HG03342 (cell line): ENCODE measurements around the gene FAM3A.

Experiments used
- ATAC-seq: cut with Tn5 transposase; IDR thresholded peaks from one replicate; pipeline ENCODE4 v1.9.1; 2021; ENCODE audit warnings: mild to moderate bottlenecking, moderate library complexity; ENCODE audit not compliant: unreplicated experiment

FAM3A gene

GRCh38 chrX:154534526-154535322, 18.7 kb upstream of the FAM3A start:
- ATAC-seq: peak; percentile 86

GRCh38 chrX:154532690-154533089, 16.7 kb upstream of the FAM3A start:
- ATAC-seq: no peak

DNA sequence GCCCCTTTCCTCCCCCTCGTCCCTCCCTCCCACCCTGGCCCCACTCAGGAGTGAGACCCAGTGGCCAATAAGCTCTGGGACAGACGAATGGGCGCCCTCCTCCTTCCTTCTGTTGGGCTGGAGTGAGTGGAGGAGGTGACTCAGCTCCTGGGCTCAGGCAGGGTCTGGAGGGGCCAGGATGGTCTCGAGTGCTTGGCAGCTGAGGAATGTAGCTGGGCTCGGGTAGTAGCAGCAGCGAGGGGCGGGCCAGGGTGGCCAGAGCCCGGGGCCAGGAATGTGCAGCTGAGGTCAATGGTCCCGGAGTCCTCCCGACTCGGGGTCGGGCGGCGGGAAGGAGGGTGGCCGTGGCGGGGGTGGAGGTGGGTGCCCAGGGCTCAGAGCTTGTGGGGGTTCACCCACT, 15.6 kb upstream of the FAM3A start:
- ATAC-seq: no peak

DNA sequence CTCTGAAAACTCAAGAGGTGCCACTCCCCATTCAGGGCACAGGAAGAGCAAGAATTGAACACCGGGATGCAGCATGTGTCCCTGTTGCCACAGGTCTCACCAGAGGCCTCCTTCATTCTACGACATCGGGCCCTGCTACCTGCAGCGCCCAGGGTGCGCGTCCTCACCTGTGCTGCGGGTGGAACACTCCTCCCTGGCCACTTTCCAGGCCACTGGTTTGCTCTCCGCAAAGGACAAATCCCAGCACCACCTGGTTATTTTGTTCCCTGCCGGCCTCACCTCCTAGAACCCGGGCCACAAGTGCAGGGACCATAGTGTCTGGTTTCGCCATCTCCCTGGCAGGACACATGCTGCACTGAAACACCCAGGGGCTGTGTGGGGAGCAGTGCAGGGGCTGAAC, 14.3 kb upstream of the FAM3A start:
- no peak for ATAC-seq

GRCh38 chrX:154529206-154529612, 13.2 kb upstream of the FAM3A start:
- no peak for ATAC-seq

- ATAC-seq: no peak
These were observed 11.1 kb upstream of the FAM3A start for GRCh38 chrX:154526901-154527675.

DNA sequence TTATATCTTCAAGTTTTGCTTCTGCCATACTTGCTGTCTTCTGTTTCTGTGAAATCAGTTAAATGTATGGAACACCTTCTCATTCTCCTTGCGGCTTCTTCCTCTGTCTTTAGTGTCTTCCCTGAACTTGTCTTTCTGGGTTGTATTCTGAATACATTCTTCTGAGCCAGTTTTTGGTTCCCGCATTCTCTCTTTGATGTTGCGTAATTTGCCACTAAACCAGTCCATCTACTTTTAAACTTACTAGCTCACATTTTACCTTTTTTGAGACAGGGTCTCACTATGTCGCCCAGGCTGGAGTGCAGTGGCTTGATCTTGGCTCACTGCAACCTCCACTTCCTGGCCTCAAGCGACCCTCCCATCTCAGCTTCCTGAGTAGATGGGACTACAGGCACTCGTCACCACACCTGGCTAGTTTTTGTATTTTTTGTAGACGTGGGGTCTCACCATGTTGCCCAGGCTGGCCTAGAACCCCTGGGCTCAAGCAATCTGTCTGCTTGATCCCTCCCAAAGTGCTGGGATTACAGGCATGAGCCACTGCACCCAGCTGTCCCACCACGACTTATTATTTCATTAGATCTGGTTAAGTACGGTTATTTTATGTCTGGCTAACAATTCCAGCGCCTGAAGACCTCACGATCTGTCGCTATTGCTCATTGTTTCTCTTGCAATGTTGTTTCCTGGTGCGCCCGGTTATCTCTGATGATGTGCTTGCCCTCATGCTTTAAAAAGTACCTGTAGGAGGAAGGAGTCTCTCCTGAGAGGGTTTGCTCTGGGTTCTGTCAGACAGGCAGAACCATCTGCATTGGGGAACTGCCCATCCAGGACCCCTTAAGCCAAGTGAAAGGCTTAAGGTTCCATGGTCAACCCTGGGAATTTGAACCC, 9.8 kb upstream of the FAM3A start:
- no peak for ATAC-seq

GRCh38 chrX:154519389-154519788, 3.4 kb upstream of the FAM3A start:
- no peak for ATAC-seq

DNA sequence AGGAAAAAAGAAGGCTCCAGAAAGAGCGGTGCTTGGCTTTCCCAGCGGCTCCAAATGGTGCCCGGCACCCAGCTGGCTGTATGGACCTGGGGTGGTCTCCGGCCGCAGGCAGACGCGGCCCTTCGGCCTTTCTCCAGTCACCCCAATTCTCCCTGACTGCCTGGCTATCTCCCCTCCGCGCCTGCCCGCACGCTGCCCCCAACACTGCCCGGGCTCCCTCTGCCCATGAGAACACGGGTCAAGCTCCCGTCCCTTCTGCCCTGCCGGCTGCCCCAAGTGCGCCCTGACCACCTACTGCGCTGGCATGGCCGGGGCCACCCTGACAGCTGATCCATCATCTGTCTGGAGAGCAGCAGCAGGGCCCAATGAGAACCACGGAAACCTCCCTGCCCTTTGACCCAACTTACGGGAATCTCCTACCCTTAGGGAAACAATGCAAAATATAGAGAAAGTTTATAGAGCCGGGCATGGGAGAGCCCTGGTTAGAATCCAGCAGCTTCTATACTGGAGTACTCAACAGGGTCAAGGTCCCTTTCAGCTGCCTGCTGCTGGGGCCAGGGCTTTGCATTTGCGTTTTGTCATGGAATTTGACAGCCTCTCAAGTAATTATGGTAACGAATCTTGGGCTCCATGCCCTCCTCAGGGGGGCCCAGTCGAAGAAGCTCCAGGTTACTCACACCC, 1.2 kb upstream of the FAM3A start:
- no peak for ATAC-seq

- ATAC-seq: no peak
These were observed 646 bp upstream of the FAM3A start for GRCh38 chrX:154516656-154517100.

DNA sequence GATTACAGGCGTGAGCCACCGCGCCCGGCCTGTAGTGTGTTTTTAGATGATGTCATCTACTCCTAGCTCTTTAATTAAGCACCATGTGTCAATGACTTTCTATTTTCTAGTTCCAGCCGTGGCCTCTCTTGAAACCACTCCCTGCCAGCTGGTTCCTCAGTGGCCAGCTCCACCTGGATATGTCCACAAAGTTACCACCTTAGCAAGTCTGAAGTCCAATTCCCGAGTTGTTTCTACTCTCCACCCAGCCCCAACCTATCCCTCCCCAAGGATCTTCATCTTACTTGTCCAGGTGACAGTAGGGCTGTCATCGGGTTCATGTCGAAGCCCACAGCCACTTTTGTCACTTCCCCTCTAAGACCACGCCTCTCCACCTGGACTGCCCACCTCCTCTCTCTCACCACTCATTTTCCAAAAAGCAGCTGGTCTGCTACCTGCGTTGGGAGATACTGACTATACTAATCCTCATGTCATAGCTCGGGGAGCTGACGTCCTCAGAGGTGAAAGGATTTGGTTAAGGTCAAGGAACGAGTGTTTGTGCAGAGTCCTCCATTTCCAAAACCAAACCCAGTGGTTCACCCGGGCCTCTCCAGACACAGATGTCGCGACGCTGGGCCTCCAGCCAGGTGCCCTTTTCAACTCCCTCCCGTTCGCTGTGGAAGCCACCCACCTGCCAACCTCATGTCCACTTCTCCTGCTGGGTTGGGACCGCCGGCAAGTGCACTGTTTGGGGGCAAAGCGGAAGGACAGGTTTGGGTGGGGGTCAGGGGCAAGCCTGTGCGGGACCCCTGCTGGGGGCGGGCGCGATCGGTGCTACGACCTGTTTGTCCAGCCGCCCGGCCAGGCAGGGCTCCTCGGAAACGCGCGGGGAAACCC, 704 bp downstream of the FAM3A start:
- peak; percentile 13 for ATAC-seq

DNA sequence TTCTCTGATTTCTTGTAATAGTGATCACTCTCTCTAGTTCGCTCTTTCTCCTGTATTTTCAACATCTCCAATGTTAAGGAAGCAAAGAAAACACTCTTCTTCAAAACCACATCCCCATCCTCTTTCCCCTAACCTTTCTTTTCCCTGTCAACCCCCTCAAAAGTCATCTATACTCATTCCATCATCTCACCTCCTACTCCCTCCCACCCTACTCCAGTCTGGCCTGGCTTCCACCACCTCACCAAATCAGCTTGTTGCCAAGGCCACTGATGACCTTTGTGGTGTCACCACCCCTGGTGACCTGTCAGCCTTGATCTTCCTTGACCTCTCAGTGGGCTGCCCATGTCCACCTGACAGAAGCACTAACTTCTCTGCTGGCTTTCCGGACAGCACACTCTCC, 2.3 kb downstream of the FAM3A start:
- no peak for ATAC-seq

DNA sequence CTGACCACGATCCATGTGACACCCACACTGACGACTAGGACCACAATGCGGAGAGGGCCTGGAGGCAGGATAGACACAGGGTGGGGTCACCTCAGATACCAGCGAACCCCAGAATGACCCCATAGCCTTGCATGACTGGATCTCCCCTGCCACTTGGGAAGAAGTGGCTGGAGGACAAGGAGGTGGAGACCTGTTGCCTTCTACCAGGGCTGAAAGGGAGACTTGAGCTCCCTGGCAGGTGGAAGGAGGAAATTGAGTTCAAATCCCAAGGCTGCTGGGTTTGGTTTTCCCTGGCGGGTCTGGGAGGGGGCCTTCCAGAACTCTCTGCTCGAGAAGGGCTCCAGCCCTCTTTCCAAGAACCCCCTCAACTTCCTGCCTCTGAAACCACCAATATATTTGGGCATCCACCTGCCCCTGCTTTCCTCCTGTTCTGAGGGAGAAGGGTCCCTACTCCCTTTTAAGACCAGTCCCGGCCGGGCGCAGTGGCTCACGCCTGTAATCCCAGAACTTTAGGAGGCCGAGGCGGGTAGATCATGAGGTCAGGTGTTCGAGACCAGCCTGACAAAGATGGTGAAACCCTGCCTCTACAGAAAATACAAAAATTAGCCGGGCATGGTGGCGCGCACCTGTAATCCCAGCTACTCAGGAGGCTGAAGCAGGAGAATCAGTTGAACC, 3.0 kb downstream of the FAM3A start:
- no peak for ATAC-seq

GRCh38 chrX:154511761-154512160, 4.3 kb downstream of the FAM3A start:
- ATAC-seq: no peak

DNA sequence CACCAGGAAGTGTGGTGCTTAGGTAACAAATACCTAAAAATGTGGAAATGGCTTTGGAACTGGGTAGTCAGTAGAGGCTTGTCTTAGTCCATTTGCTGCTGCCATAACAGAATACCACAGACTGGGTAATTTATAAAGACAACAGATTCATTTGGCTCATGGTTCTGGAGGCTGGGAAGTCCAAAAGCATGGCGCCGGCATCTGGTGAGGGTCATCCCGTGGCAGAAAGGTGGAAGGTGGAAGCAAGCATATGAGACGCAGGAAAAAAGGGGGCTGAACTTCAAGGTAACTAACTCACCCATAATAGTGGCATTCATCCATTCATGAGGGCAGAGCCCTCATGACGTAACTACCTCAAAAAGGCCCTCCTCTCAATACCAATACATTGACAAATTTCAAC, 6.6 kb downstream of the FAM3A start:
- no peak for ATAC-seq

DNA sequence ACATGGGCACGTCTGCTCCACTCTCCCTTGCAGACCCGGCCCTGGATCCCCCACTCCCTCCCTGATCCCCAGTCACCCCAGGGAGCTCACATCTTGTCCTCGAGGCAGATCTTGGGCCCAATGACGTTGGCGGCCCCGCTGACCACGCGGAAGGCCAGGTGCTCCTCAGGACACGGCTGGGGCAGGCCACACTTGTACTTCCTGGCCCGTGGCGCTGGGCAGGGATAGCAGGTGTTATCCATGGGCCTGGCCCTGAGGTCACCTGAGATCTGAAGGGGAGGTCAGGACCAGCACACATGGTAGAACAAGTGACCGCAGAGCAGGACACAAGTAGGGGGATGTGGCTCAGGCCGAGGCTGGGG, 7.7 kb downstream of the FAM3A start:
- ATAC-seq: no peak

DNA sequence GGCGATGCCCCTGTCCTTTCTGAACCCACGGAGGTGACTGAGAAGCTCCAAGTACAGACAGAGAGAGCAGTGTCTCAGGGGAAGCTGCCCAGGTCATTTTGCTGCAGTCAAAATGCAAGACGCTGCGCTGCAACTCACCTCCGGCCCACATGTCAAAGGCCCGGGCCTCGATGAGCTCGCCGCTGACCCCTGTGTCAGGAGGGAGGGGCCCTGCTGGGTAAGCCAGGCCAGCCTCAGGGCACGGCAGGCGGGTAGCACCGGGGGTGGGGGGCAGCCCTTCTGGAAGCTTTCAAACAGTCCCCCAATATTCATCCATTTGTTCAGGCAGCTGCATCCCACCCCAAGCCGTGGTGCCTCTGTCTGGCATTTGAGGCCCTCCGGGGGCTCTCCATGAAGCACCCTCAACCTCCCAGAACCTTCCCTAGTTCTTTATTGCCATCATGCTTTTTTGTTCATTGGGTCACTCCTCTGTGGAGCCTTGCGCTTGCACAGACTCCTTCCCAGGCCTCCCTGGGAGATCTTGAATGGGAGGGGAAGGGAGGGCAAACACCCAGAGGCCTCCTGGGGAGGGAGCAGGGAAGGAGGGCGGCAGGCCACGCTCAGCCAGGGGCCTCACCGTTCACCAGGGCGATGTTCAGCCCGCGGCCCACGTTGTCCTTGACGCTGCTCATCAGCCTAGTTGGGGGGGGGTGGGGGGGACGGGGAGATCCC, 8.2 kb downstream of the FAM3A start:
- ATAC-seq: no peak

DNA sequence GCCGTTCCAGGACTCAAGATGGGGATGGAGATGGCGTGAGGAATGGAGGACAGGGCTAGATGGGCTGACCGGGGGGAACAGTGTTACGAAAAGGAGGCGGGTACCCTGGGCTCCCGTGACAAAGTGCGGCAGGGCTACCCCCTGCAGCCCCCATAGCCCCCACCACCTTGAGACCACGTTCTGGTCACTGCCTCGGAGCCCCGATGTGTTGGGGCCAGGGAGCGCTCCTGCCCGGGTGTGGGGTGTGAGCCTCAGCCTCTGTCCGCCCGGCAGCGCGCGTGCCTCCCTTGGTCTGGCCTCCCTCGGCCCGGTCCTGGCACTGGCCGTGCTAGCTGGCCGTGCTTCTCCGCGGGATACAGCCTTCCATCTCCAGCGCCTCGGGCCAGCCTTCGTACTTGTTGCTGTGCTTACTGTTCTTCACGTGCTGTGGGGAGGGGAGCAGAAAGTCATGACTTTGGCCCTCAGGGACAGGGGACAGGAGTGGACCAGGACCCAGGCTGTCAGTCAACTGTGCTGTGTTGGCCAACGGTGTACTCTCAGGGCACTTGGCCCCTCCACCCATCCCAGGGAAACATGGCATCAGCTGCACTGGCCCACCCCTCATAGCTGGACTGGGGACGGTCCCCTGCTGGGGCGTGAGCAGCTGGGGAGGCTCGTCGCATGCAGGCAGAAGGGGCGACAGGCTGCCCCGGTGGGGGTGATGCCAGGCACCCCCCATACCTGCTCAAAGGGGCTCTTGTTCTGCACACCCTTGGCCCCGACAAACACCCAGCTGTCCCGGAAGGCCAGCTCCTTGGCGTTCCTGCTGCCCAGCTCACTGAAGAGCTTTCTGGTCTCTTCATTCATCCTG, 9.3 kb downstream of the FAM3A start:
- no peak for ATAC-seq
